ENCODE data around the gene ABCC3. TPM values are rescaled to one million over a fixed set of nuclear protein-coding genes. Genes with fewer than 3 reads are reported as not detected.

ABCC3 gene
- total and polyA plus RNA-seq, 9 of the 15 experiments (the other 6 are each of a cell fraction or from before 2014, with no cell fraction given) = 0.03 to 1.6 (median 0.42) TPM; not detected in 5

DNA sequence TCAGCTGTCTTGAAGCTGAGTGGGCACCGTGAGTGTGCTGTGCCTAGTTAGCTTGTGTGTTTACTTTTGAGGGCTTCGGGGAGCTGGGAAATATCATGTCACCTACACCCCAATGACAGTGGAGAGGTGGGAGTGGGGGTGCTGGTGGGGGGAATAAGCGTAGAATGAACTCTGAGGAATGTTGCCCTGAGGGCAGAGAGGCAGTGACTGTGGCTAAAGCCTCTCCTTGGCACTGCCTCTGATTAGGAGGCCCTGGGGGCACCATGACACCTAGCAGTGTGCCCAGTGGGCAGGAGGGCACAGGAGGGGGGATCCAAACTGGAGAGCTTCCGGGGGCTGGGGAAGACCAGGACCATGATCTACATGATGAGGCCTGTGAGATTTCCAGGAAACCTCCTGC is 49.3 kb upstream of the ABCC3 start:
- ATAC-seq (no peak), DNase-seq (ENCODE audit: extremely low read depth in 1 of 4, low spot score in 3 of 4) (no peak), FAIRE-seq (no peak)
- no peak for TF ChIP-seq JUND (IDR thresholded peaks at IDR 0.05; ENCODE audit: borderline replicate concordance, low read depth, low read length)
- no peak for TF ChIP-seq JUND (tag; IDR thresholded peaks at IDR 0.05; ENCODE audit: borderline replicate concordance, low read depth, low read length)
- no peak for TF ChIP-seq ZNF165 (CRISPR knock-in tag; IDR thresholded peaks at IDR 0.05; ENCODE audit: borderline replicate concordance)
- TF ChIP-seq ZEB2 (IDR thresholded peaks at IDR 0.05) = no peak
- TF ChIP-seq NFIC (IDR thresholded peaks at IDR 0.05) = no peak
- TF ChIP-seq CCNT2 (IDR thresholded peaks at IDR 0.05; ENCODE audit: borderline replicate concordance, extremely low read depth, insufficient read length, low read depth, low read length) = no peak
- TF ChIP-seq, protein P1, sequence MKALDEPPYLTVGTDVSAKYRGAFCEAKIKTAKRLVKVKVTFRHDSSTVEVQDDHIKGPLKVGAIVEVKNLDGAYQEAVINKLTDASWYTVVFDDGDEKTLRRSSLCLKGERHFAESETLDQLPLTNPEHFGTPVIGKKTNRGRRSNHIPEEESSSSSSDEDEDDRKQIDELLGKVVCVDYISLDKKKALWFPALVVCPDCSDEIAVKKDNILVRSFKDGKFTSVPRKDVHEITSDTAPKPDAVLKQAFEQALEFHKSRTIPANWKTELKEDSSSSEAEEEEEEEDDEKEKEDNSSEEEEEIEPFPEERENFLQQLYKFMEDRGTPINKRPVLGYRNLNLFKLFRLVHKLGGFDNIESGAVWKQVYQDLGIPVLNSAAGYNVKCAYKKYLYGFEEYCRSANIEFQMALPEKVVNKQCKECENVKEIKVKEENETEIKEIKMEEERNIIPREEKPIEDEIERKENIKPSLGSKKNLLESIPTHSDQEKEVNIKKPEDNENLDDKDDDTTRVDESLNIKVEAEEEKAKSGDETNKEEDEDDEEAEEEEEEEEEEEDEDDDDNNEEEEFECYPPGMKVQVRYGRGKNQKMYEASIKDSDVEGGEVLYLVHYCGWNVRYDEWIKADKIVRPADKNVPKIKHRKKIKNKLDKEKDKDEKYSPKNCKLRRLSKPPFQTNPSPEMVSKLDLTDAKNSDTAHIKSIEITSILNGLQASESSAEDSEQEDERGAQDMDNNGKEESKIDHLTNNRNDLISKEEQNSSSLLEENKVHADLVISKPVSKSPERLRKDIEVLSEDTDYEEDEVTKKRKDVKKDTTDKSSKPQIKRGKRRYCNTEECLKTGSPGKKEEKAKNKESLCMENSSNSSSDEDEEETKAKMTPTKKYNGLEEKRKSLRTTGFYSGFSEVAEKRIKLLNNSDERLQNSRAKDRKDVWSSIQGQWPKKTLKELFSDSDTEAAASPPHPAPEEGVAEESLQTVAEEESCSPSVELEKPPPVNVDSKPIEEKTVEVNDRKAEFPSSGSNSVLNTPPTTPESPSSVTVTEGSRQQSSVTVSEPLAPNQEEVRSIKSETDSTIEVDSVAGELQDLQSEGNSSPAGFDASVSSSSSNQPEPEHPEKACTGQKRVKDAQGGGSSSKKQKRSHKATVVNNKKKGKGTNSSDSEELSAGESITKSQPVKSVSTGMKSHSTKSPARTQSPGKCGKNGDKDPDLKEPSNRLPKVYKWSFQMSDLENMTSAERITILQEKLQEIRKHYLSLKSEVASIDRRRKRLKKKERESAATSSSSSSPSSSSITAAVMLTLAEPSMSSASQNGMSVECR (CRISPR knock-in tag; IDR thresholded peaks at IDR 0.05) = no peak
- Histone ChIP-seq H3K9me3 (replicated peaks; ENCODE audit: control insufficient read depth, insufficient read depth, low read depth, low read length) (no peaks in the 10 kb centered on the region), H3K4me3 (no peak overlapping the region), H3K27me3 (ENCODE audit: control insufficient read depth in 2 of 2, insufficient read depth in 2 of 2, low read length in 2 of 2) (peaks cover 41 to 87% of the 10 kb centered on the region in 2 experiments; a peak in 4 of 5 replicates), H3K9ac (ENCODE audit: insufficient read depth in 1 of 2, low read depth in 2 of 2, low read length in 2 of 2) (no peak overlapping the region), H3K9me1 (ENCODE audit: control insufficient read depth, insufficient read depth, low read length) (no peaks in the 10 kb centered on the region), H3K36me3 (ENCODE audit: control insufficient read depth, insufficient read depth, low read length) (no peaks in the 10 kb centered on the region), H3K4me1 (replicated peaks in 1 of 2; ENCODE audit: control insufficient read depth in 2 of 2, insufficient read depth in 2 of 2, low read length in 2 of 2) (peaks cover 0 to 9% of the 10 kb centered on the region in 2 experiments; a peak in 2 of 5 replicates), H3K79me2 (ENCODE audit: control insufficient read depth, insufficient read depth, low read length) (no peaks in the 10 kb centered on the region), H3K4me2 (ENCODE audit: insufficient read depth, low read length) (no peak overlapping the region), H3K27ac (ENCODE audit: extremely low read depth, low read depth, low read length) (no peak overlapping the region), H2AFZ (ENCODE audit: low read depth, low read length) (no peak overlapping the region), H4K20me1 (replicated peaks; ENCODE audit: control insufficient read depth, insufficient read depth, low read length) (peaks cover 4% of the 10 kb centered on the region)
- WGBS (ENCODE audit: insufficient coverage, low coverage, missing lambda C conversion rate) = 0% methylated on average over 4 of the region's 4 CpGs
- intact Hi-C loops (cut with micrococcal nuclease) (no loop called here), in situ Hi-C loops (cut with MboI) (no loop called here)
- ChIA-PET CTCF (ENCODE audit: low intra/inter-chr PET ratio) (no interaction called here), POLR2A (no interaction called here)
- no TSS peak for BruUV-seq (replicated peaks)
